Gastroesophageal sphincter (tissue), 4 donors: ENCODE results near the gene SPAG17. TPM values are rescaled to one million over a fixed set of nuclear protein-coding genes. Genes with fewer than 3 reads are reported as not detected.

Experiments
- ATAC-seq: fragments of 150-250 bp; one replicate; pipeline ENCODE4 v1.9.1; 2016; ENCODE audit warnings: mild to moderate bottlenecking, moderate library complexity
- H3K27ac ChIP-seq, 4 donors: fragments of 200-600 bp; sonication (generic) in 3 of 4; 1 replicate in 3 of 4; 2 replicates in 1 of 4; pipeline ENCODE4 v1.5.1; 2016 to 2019
- H3K27me3 ChIP-seq: fragments of 200-600 bp; sonication (generic); one replicate; pipeline ENCODE4 v1.5.1; 2019
- H3K36me3 ChIP-seq, 2 donors: fragments of 200-600 bp; sonication (generic); one replicate each; pipeline ENCODE4 v1.5.1; 2019; ENCODE audit warnings: control low read depth in 1 of 2
- H3K4me1 ChIP-seq, 3 donors: fragments of 200-600 bp; sonication (generic); 1 replicate in 2 of 3; 2 replicates in 1 of 3; pipeline ENCODE4 v1.5.1; 2016 to 2019; ENCODE audit warnings: control low read depth in 2 of 3
- H3K4me3 ChIP-seq, 2 donors: fragments of 200-600 bp; sonication (generic); one replicate each; pipeline ENCODE4 v1.5.1; 2019; ENCODE audit warnings: mild to moderate bottlenecking in 1 of 2, moderate library complexity in 1 of 2
- H3K9me3 ChIP-seq, 3 donors: fragments of 200-600 bp; sonication (generic); one replicate each; pipeline ENCODE4 v1.5.1; 2017 to 2019; ENCODE audit warnings: control low read depth in 2 of 3
- EP300 ChIP-seq: sonication (generic); formaldehyde crosslinking; IDR thresholded peaks from one replicate; pipeline ENCODE4 v1.6.1; 2017; ENCODE audit warnings: antibody characterized with exemption, mild to moderate bottlenecking
- POLR2A ChIP-seq, 2 donors: fragments of 450-650 bp; IDR thresholded peaks; one replicate each; pipeline ENCODE4 v1.6.1; 2017; ENCODE audit warnings: antibody characterized with exemption in 2 of 2, mild to moderate bottlenecking in 2 of 2, moderate library complexity in 1 of 2
- POLR2AphosphoS5 ChIP-seq: sonication (generic); formaldehyde crosslinking; IDR thresholded peaks from one replicate; pipeline ENCODE4 v1.6.1; 2017; ENCODE audit warnings: antibody characterized with exemption
- WGBS, 2 donors: methylation state at CpG; one replicate each; pipeline ENCODE4 v1.1.5; 2018; ENCODE audit warnings: low coverage in 1 of 2; 5-methylcytosine and 5-hydroxymethylcytosine counted together
- total RNA-seq, 4 donors: library from RNA; depleted of rRNA; stranded (reverse); fragments of >200 nt; gene quantifications; one replicate each; pipeline ENCODE4 v1.1.0, GENCODE V29; 2016
- TF ChIP-seq, protein P1 (sequence below), 4 experiments: fragments of 200-600 bp in 2 of 4; fragments of 450-650 bp in 2 of 4; sonication (generic) in 1 of 4; IDR thresholded peaks; one replicate each; pipeline ENCODE4 v1.5.1; 2017 to 2019; ENCODE audit warnings: antibody characterized with exemption in 4 of 4, mild to moderate bottlenecking in 2 of 4, moderate library complexity in 2 of 4

The SPAG17 gene
- total RNA-seq, 4 donors from 2014 or later, result 0.13 to 2.2 (median 0.42) TPM

DNA sequence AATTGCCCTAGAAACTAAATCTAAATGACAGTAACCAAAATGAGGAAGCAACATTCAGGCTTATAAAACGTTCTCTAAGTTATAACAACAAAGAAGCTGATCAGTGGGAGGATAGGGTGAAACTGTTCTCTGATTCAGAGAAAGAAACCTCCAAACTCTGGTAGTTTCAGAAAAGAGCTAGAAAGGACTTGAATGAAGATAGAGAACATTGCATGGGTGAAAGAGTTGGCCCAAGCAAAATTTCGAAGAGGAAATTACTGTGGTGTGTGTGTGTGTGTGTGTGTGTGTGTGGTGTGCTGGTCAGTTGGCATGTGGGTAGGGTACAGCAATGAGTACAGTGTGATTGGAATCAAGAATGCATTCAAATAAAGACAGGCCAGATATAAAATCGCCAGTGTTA, 16.5 kb upstream of the SPAG17 start:
- Histone ChIP-seq H3K36me3 (no peaks in the 10 kb centered on the region), H3K27me3 (no peaks in the 10 kb centered on the region), H3K4me3 (no peak overlapping the region), H3K4me1 (no peaks in the 10 kb centered on the region), H3K9me3 (no peaks in the 10 kb centered on the region), H3K27ac (no peak overlapping the region)
- no peak for TF ChIP-seq EP300
- TF ChIP-seq POLR2AphosphoS5, result no peak
- TF ChIP-seq POLR2A (IDR thresholded peaks at IDR 0.05), result no peak
- TF ChIP-seq, protein P1, sequence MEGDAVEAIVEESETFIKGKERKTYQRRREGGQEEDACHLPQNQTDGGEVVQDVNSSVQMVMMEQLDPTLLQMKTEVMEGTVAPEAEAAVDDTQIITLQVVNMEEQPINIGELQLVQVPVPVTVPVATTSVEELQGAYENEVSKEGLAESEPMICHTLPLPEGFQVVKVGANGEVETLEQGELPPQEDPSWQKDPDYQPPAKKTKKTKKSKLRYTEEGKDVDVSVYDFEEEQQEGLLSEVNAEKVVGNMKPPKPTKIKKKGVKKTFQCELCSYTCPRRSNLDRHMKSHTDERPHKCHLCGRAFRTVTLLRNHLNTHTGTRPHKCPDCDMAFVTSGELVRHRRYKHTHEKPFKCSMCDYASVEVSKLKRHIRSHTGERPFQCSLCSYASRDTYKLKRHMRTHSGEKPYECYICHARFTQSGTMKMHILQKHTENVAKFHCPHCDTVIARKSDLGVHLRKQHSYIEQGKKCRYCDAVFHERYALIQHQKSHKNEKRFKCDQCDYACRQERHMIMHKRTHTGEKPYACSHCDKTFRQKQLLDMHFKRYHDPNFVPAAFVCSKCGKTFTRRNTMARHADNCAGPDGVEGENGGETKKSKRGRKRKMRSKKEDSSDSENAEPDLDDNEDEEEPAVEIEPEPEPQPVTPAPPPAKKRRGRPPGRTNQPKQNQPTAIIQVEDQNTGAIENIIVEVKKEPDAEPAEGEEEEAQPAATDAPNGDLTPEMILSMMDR (IDR thresholded peaks at IDR 0.05), result no peak
- ATAC-seq, result no peak
- 69 to 94% methylated on average over 2 to 3 of the region's 3 CpGs for WGBS, 2 donors

DNA sequence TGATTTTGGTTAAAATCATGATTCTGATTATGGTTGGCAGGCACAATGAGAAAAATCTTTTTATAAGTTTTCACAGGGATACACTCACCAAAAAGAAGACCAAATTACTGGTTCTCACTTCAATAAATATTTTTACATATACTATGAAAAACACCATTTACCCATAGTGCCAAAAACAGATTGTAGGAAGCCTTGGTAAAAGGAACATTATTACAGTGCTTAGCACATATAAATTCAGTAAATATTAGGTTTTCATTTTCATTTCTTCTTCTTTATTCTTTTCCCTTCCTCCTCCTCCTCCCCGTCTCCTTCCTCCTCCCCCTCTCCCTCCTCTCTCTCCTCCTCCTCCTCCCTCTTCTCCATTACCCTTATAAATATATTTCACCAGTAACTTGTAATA, 15.8 kb upstream of the SPAG17 start:
- 36 to 86% methylated on average over 1 of the region's 1 CpG for WGBS, 2 donors
- TF ChIP-seq POLR2AphosphoS5, result no peak
- TF ChIP-seq, protein P1 (IDR thresholded peaks at IDR 0.05), result no peak
- TF ChIP-seq POLR2A (IDR thresholded peaks at IDR 0.05), result no peak
- TF ChIP-seq EP300, result no peak
- no peak for ATAC-seq
- Histone ChIP-seq H3K4me1 (no peaks in the 10 kb centered on the region), H3K4me3 (no peak overlapping the region), H3K27me3 (no peaks in the 10 kb centered on the region), H3K36me3 (no peaks in the 10 kb centered on the region), H3K9me3 (no peaks in the 10 kb centered on the region), H3K27ac (no peak overlapping the region)

DNA sequence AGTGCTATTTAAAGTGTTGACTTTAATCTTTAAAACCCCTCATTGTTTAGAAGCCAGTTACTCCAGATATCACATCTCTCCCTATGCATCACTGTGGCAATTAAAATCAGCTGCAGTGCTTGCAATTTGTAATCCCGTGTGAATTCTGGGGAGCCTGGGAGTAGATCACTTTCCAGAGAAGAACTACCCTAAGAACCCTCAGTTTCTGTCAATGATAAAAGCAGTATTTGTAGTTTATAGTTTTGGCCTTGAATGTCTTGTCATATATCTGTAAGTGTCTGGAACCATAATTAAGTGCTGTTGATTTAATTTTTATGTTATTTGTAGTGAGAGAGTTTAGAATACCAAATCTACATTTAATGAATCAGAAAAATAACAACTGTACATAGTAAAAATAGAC, 5.5 kb upstream of the SPAG17 start:
- WGBS, 2 donors, result 27 to 29% methylated on average over 1 of the region's 1 CpG
- Histone ChIP-seq H3K9me3 (peaks cover 0 to 11% (median 0%) of the 10 kb centered on the region in 3 donors), H3K4me1 (peaks cover 0 to under 1% (median 0%) of the 10 kb centered on the region in 3 donors), H3K27me3 (no peaks in the 10 kb centered on the region), H3K4me3 (no peak overlapping the region), H3K36me3 (no peaks in the 10 kb centered on the region), H3K27ac (no peak overlapping the region)
- no peak for ATAC-seq
- TF ChIP-seq POLR2A (IDR thresholded peaks at IDR 0.05), result no peak
- TF ChIP-seq EP300, result no peak

DNA sequence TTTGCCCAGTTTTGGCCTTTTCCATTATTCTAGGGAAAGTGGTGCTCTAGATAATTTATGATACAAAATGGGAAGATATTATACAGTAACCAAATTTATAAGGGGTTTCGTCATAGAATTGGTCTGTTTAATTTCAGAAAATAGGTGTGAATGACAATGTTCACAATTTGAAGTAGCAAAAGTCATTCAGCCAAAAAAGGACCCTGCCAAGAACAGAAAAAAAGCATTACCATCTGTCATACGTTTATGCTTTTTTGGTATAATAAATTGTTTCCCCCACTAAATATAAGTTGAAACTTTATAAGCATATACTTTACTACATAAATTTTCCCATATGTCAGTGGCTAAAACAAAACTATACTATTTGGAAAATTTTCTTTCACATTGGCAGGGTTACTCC, 4.5 kb upstream of the SPAG17 start:
- Histone ChIP-seq H3K27ac (no peak overlapping the region), H3K9me3 (peaks cover 0 to 11% (median 0%) of the 10 kb centered on the region in 3 donors), H3K4me3 (no peak overlapping the region), H3K4me1 (peaks cover 0 to 10% (median 0%) of the 10 kb centered on the region in 3 donors), H3K36me3 (no peaks in the 10 kb centered on the region), H3K27me3 (no peaks in the 10 kb centered on the region)
- no peak for ATAC-seq
- TF ChIP-seq POLR2A (IDR thresholded peaks at IDR 0.05) (no peak), POLR2AphosphoS5 (no peak), EP300 (no peak)
- TF ChIP-seq, protein P1 (IDR thresholded peaks at IDR 0.05), result no peak
- 39 to 50% methylated on average over 2 of the region's 2 CpGs for WGBS, 2 donors

DNA sequence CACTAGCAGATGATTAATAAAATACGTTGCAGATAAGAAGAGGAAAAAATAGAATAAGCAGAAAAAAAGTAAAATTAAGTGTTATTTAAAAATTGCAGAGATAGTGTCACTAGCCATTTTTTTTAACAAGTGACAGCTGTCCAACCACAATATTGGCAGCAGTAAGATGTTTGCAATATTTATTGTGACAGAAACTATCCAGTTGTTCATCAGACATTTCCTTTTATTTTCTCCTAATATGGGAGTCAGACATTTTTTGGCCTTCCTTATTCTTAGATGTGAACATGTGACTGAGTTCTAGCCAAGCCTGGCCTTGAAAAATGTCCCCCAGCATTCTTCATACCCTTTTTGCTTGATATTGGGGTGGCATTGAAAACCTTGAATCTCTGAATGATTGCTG, 3.4 kb upstream of the SPAG17 start:
- H3K4me3 ChIP-seq, result no peak overlapping the region
- H3K36me3 ChIP-seq, result no peaks in the 10 kb centered on the region
- WGBS, 2 donors, result 57 to 74% methylated on average over 1 of the region's 1 CpG
- TF ChIP-seq POLR2AphosphoS5 (no peak), EP300 (no peak), POLR2A (IDR thresholded peaks at IDR 0.05) (no peak)
- TF ChIP-seq, protein P1 (IDR thresholded peaks at IDR 0.05), result no peak
- peaks cover 0 to 10% (median 0%) of the 10 kb centered on the region in 3 donors for H3K4me1 ChIP-seq
- H3K9me3 ChIP-seq, result peaks cover 0 to 11% (median 0%) of the 10 kb centered on the region in 3 donors
- ATAC-seq, result no peak
- no peak overlapping the region for H3K27ac ChIP-seq
- no peaks in the 10 kb centered on the region for H3K27me3 ChIP-seq
